HG02870 (cell line): ENCODE data around the gene SLFN13.
"Not testable (repeated sequence)": the region's sequence is repeated elsewhere in the genome, so short reads cannot be mapped to it uniquely, and the experiment has no call there.

ENCODE experiments used
- ATAC-seq: cut with Tn5 transposase; IDR thresholded peaks from one replicate; pipeline ENCODE4 v1.9.1; 2021; ENCODE audit warnings: mild to moderate bottlenecking, moderate library complexity; ENCODE audit not compliant: unreplicated experiment

The SLFN13 gene

DNA sequence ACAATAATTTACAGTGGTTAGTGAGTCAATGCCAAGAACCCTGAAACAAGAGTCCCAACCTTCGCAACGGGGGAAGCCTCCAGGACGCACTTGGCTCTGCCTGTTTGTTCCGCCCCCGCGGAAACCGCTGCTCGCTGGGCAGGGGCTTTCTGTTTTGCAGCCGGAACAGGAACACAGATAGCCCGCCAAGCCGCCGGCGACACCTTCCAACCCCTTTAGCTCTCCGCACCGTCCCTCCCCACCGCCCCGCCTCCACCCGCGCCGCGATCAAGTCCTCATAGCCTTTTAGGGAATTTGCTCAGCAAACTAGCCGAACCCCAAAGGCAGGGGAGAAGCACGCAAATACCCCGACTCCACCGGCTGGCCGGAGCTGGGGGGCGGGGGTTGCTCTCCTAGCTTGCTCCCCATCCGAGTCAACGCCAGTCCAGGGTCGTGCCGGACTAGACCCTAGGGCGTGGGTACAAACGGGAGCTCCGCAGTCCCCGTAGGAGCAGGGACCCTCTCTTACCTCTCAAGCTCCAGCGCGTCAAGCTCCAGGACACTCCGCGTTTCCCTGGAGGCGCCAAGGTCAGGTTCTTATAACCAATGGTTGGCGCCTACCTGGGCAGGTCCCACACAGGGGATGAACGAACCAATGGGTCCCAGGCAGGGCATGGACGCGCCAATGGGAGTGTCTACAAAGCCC lies at the start of gene SLFN13:
TSS of gene SLFN13 (minus strand) at position 553 of the 685 bp plus-strand sequence. CDS start 3,086 bp downstream, outside the sequence.
- ATAC-seq = peak; percentile 61

DNA sequence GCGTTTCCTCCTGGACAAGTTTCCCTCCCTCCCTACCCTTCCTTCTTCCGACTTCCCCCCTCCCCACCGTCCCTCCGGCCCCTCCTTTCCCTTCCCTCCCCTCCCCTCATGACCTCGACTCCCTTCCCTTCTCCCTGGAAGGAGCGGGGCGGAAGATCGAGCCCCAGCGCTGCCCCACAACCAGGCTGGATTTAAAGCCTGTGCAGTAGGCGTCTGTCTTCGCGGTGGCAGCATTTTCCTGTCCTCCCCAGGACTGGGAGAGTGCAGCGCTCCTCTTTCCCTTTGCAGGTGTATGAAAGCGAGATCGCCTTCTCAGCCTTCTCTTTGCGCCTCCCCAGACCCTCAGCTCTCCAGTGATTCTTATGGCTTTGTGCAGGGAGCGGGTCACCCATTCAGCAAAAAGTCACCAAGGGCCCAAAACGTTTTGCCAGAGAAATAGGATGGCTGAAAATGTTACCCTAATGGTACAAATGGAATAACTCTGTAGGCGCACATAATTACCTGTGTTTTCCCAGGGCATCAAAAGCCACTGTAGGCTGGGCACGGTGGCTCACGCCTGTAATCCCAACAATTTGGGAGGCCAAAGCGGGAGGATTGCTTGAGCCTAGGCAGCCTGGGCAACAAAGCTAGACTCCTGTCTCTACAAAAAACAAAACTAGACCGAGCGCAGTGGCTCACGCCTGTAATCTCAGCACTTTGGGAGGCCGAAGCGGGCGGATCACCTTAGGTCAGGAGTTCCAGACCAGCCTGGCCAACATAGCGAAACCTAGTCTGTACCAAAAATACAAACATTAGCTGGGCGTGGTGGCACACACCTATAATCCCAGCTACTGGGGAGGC lies 48.1 kb upstream of the SLFN13 start:
- no peak for ATAC-seq

- no peak for ATAC-seq
Measured at GRCh38 chr17:35493040-35493439, 44.5 kb upstream of the SLFN13 start.

GRCh38 chr17:35491417-35491816 lies 42.9 kb upstream of the SLFN13 start:
- no peak for ATAC-seq

DNA sequence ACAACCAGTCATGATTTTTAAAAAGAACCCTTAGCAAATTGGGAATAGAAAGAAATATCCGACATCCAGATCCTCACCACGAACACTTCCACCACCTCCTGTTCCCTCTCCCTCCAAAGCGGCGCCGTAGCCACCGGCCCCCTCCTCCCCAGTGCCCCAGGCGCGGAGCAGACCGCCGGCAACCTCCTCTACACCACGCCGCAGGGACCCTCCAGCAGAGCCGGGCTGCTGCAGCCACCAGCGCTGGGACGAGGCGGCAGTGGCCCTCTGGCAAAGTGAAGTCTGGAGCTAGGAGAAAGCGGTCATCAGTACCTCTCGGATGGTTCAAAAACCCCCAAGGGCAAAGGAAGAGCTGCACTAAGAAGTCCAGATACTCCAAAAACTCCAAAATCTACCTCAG lies 41.4 kb upstream of the SLFN13 start:
- ATAC-seq = no peak

DNA sequence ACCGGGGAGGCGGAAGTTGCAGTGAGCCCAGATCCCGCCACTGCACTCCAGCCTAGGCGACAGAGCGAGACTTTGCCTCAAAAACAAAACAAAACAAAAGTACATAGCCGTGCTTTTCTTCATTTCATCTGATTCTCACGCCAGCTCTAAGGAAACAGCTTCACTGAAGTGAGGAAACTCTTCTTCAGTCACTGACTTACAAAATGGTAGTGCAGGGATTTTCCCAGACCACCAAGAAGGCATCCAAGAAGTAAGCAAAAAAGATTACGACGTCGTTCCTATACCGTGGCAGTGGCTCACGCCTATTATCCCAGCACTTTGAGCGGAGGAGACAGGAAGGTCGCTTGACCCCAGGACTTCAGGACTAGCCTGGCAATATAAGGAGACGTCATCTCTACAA lies 40.4 kb upstream of the SLFN13 start:
- ATAC-seq = no peak

DNA sequence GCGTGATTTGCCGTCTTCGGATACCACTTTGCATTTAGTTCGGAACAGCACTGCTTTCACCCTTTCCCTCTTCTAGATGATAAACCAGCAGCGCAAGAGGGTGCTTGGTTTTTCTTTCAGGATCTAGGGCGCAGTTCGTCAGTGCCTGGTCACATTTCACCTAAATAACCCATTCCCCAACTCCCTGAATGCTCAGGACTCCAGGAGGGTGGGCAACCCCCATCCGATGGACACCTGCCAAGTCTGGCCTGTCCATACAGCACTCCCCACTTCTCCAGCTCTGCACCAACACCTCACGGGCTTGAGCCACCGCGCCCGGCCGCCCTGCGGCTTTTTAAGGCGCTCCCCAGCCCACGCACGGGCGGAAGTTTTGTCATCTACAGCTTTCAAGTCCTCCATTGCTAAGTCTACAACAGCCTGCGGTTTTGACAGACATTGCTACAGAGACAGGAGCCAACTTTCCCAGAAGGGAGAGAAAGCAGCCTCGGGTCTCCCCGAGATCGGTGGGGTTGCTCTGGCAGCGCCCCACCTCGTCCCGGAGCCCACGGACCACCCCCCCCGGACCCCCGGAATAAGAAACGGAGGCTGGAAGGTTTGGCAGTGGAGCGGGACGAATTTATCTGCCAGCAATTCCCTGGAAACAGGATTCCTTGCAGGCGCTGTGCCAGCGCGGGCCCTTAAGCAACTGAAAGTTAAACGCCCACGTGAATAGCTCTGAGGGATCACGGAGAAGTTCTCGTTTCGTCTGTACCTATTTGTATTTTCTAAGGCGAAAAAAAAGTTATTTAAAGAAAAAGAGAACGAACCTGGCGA lies 38.6 kb upstream of the SLFN13 start:
- no peak for ATAC-seq

- ATAC-seq = no peak
Measured at GRCh38 chr17:35479271-35479670, 30.7 kb upstream of the SLFN13 start.

DNA sequence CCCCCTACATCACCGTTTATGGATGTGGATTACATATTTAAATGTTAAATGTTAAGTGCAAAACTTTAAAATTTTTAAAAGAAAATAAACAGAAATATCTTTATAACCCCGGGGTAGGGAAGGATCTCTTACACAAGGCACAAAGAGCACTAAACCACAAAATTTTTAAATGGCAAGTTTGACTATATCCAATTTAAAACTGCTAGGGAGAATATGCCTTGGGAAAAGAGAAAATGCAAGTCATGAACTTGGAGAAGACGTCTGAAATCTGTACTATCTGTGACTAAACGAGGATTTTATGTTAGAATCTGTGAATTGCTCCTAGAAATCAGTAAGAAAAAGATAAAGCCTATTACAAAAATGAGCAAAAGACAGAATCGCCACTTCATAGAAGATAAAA lies 28.7 kb upstream of the SLFN13 start:
- no peak for ATAC-seq

DNA sequence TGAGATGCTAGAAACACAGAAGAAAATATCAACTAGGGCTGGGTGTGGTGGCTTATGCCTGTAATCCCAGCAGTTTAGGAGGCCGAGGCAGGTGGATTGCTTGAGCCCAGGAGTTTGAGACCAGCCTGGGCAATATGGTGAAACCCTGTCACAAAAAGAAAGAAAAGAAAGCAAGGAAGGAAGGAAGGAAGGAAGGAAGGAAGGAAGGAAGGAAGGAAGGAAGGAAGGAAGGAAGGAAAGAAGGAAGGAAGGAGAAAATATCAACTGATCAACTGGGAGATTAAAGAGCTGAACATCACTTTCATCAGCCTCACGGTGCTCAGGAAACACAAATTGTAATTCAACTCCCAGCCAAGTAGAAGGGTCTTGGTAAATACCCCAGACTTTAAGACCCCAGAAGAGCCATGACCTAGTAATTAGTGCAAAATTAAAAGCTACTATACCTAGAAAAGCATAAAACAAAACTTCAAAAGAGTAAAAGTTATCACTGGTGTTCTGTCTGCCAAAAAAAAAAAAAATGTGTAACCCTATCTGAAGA lies 27.8 kb upstream of the SLFN13 start:
- ATAC-seq = no peak

DNA sequence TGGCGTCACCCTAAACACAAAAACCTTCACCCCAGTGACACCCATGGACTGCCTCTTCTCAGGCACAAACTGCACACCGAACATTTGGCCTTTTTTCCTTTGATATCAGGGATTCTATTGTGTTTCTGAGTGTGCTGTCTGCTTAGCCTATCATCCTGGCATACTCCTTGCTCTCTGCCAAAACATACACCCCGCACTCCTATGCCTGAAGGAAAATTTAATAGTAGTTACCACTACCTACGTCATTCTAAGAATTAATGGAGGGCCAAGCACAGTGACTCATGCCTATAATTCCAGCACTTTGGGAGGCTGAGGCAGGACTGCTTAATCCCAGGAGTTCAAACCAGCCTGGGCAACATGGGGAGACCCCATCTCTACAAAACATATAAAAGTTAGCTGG lies 19.9 kb upstream of the SLFN13 start:
- no peak for ATAC-seq

- no peak for ATAC-seq
Measured at GRCh38 chr17:35467824-35468223, 19.3 kb upstream of the SLFN13 start.

GRCh38 chr17:35460354-35460851 lies 11.8 kb upstream of the SLFN13 start:
- peak; percentile 57 for ATAC-seq

DNA sequence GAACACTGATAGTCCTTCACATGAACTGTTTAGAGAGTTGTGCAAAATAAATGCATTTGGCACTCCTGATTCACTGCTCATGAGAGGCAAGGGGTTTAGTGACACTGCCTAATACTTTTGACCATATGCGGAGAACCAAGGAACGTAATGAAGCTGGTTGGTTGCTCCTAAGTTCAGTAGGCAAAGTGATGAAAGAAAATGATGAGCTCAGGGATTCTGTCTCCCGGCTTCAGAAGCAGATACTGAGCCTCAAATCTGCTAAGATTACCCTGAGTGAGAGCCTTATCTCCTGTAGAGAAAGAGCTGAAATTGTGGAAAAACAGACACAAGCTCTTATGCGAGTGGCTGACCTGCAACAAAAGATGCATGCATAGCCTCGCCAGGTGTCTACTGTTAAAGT lies 5.5 kb upstream of the SLFN13 start:
- not testable (repeated sequence) for ATAC-seq

GRCh38 chr17:35453171-35453570 lies 4.6 kb upstream of the SLFN13 start:
- ATAC-seq = no peak

DNA sequence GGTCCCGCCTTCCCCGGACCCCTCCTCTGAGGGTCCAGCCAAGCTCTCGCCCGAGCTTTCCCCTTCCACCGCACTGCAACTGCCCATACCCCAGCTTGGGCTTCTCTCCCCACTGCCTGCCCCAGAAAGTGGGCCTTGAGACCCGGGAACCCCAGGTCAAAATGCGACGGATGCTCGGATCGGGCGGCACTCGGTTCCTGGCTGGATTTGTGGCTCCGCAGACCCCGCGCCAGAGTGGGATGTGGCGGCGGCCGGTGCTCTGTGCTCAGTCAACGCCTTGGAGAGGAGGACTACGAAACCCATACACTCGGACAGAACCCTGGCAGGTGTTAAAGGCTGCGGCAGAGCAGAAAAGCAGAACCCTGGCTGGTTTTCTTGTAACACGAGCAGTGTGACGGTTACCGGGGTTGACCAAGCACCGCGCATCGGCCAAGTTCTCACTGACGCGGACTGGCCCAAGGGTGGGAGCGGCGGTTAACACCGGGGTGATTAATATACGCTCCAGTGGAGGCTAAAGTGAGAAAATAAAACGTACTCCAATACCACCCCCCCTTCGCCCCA lies 885 bp upstream of the SLFN13 start:
- ATAC-seq = no peak

DNA sequence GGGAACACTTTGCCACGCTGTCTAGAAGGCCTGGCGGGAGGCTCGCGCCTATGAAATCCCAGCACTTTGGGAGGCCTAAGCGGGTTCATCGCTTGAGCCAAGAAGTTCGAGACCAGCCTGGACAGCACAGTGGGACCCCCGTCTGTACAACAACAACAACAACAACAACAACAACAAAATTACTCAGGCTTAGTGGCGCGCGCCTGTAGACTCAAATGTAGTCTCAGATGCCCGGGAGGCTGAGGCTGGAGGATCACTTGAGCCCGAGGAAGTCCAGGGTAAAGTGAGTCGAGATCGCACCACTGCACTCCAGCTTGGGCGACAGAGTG lies 297 bp upstream of the SLFN13 start:
- ATAC-seq = no peak

DNA sequence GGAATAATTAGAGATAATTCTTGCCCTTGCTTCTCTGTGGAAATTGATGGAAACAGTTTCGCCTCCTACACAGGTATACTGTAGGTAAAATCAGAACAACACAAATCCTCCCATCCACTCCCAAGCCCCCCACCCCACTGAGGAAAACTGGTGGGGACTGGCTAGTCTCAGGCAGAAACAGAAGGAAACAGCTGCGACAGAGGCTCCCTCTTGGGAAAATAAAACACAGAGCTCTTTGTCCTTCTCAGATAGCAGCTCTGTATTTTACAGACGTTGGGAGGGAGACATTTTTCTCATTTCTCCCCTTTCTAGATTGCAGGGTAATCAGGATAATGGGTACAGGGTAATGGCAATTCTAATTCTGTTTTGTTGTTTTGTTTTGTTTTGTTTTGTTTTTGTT lies 1.1 kb downstream of the SLFN13 start:
- ATAC-seq = no peak

DNA sequence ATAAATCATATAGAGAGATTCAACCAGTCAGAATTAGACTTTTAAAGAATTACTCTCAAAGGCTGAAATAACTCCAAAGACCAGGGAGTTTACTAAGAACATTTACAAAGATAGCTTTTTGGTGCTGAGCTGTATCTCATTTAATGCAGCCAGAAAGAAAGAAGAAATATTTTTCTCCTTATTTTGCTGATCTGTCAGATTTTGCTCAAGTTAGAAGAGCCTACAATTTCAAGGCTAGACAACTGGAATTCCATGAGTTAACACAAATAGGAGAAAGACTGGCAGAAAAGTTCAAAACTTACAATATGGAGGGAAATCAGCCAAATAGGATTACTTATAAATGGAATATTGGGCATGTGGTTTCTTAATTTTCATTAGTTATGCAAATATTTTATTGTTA lies 10.1 kb downstream of the SLFN13 start:
- ATAC-seq = no peak

DNA sequence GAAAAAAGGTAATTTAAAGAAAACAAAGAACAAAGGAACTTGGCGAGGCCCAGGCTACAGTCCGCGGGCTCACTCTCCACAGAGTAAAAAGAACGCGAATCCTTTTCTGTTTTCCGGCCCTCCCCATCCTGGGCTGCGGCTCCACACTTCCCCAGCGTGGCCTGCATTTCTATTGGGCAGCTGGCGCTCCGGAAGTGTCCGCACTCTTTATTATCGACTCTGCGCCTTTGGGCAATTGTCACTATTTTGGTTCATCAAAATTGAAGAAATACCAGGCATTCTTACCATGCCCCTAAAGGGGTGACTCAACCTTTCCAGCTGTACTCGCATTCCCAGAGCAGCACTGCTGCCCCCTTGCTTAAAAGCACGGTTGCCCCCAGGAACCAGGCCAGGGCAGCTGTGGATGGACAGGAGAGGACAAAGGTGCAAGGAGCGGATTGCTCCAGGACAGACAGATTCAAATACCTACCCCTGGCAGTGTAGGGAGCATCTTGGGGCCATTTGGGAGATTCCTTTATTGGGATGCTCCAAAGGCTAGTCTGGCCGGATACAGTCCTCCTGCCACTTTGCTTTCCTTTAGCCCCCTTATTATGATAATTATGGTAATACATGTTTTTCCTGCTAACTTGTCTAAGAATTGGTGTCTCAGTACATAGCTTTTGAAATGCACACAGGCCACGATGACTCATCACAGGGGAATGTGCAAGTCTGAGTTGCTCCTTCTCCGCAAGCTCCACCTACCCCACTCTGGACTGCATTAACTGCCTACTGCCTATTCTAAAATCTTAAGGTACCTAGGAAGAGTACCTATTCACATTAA lies 15.3 kb downstream of the SLFN13 start:
- no peak for ATAC-seq
